Activated CD8-positive, alpha-beta memory T cell treated with anti-CD3 and anti-CD28 coated beads for 1 hour (primary cell): Measurements from ENCODE around the gene ZNF785.
"Not testable (repeated sequence)": the region's sequence is repeated elsewhere in the genome, so short reads cannot be mapped to it uniquely, and the experiment has no call there.

Experiments
- DNase-seq, 2 donors: peaks; one replicate each; pipeline ENCODE4 v3.0.0-alpha.2; 2020; ENCODE audit warnings: low read depth in 1 of 2; ENCODE audit errors: extremely low read depth in 1 of 2

Gene ZNF785

DNA sequence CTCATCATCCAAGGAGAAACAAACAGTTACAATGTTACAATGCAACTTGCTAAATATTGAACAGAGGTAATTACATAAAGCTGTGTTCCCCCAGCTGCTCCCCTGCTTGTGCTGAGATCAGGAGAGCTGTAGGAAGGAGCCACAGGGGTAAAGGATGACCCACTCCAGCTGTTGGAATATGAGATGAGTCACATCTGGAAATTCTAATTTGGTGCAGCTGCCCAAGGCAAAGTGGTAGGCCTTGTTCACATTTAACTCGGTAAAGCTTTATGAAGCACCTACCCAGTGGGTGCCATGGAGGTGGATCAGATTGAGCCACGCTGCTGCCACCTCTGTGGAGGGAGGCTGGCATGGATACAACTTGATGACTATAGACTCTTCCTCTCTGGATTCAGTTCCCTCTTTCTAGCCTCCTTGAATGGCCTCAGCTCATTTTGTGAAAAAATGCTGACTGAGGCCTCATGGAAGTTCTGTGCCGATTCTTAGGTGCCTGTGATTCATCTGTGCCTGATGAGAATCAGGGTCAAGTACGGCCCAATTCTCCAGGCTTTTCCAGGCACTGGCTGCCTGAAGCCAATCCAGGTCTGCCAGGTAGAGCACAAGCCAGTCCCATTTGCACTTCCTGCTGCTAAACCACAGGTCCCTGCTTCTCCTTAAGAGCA, 17.2 kb upstream of the ZNF785 start:
- DNase-seq = no peak

- DNase-seq = no peak
Observed at GRCh38 chr16:30601966-30602365, 16.5 kb upstream of the ZNF785 start.

GRCh38 chr16:30600929-30601328, 15.4 kb upstream of the ZNF785 start:
- no peak for DNase-seq

GRCh38 chr16:30600215-30600614, 14.7 kb upstream of the ZNF785 start:
- no peak for DNase-seq

DNA sequence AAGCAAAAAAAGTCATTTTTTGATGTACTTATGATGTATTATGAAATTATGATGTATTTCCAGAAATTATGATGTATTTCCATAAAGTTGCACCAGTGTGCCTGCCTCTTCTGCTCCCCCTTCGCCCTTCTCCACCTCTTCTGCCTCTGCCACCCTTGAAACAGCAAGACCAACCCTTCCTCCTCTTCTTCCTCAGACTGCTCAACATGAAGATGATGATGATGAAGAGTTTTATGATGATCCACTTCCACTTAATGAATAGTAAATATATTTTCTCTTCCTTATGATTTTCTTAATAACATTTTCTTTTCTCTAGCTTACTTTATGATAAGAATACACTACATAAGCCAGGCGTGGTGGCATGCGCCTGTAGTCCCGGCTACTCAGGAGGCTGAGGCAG, 7.4 kb upstream of the ZNF785 start:
- no peak for DNase-seq

DNA sequence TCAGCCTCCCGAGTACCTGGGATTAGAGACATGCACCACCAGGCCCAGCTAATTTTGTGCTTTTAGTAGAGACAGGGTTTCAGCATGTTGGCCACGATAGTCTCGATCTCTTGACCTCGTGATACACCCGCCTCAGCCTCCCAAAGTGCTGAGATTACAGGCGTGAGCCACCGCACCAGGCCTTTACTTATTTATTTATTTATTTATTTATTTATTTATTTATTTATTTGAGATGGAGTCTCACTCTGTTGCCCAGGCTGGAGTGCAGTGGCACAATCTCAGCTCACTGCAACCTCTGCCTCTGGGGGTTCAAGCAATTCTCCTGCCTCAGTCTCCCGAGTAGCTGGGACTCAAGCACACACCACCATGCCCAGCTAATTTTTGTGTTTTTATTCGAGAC, 5.4 kb upstream of the ZNF785 start:
- not testable (repeated sequence) for DNase-seq

- DNase-seq = not testable (repeated sequence)
Observed at GRCh38 chr16:30589582-30589981, 4.1 kb upstream of the ZNF785 start.

DNA sequence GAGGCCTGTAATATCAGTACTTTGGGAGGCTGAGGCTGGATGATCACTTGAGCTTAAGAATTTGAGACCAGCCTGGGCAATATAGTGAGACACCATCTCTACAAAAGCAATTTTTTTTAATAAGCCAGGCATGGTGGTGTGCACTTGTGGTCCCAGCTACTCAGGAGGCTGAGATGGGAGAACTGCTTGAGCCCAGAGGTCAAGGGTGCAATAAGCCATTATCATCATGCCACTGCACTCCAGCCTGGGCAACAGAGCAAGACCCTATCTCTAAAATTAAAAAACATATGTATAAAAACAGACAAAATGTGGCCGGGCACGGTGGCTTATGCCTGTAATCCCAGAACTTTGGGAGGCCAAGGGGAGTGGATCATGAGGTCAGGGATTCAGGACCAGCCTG, 3.2 kb upstream of the ZNF785 start:
- no peak for DNase-seq

DNA sequence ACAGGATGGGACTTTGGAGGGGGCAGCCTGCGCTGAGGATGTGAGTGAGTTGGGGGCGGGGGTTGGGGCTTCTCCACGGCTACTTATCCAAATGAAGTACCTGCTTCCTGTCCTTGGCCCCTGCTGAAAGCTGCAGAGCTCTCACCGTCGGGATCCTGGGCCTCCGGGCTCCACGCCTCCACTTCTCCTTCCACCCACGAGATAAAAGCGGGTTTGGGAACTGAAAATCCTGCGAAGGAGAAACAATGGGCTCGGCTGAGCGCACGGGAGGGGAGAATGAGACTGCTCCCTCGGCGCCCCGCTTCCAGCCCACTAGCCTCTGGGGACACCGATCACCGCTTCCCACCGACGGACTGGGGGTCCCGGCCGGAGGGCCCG, 486 bp downstream of the ZNF785 start:
- no peak for DNase-seq

GRCh38 chr16:30582611-30583340, 2.7 kb downstream of the ZNF785 start:
- no peak for DNase-seq

DNA sequence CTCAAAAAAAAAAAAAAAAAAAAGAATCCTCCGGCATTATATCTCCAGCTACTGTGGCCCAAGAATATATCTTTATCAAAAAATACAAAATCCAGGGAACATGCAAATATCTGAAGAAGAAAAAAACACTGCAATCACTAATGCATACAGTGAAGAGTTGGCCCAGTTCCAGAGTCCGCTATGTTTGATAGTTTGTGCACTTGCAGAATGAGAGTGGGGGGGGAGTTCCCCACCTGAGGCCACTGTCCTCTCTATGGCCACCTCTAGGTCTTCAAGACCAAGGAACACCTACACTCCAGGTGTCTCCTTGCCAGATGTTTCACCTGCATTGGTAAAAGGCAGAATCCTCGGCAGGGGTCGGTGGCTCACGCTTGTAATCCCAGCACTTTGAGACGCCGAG, 4.0 kb downstream of the ZNF785 start:
- no peak for DNase-seq

GRCh38 chr16:30574678-30575077, 10.8 kb downstream of the ZNF785 start:
- DNase-seq = no peak

DNA sequence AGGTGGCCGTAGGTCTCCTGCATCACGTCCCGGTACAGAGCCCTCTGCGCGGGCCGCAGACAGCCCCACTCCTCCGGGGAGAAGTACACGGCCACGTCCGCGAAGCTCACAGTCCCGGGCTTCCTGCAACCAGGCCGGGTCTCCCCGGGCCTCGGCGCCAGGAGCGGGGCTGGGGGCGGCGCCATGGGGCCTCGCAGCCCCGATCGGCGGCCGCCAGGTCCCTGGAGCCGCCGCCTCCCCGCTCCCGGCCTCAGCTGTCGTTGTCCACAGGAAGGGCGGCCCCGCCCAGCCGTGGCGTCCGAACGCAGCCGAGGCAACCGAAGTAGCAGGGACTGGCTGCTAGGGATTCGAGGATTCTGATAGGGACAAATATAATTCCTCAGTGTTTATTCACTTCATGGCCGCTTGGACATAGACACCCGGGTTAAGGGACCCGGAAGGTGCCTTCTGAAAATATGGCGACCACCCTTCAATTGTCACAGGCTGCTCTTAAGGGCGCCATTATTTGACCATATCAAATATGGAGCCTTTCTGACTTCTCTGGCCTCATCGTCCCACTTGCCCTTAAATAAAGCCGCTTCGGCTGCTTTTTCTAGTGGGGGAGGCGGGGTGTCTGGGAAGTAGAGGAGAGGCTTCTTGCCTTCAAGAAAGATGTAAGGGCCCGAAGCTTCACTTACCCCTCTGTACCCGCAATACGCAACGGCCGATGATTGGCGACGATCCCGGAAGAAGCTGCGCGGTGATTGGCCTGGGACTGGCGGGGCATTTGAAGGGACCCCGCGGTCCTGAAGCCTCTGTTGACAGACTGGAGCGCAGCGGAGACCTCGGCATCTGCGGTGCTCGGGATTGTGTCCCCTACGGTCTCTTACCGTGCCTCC, 13.8 kb downstream of the ZNF785 start, which contains the start of gene ZNF688:
Gene ZNF688 (minus strand): TSS at position 270 of the 878 bp plus-strand sequence. CDS start 85 bp downstream, at position 185.
- peak; percentile 83 to 90 for DNase-seq

DNA sequence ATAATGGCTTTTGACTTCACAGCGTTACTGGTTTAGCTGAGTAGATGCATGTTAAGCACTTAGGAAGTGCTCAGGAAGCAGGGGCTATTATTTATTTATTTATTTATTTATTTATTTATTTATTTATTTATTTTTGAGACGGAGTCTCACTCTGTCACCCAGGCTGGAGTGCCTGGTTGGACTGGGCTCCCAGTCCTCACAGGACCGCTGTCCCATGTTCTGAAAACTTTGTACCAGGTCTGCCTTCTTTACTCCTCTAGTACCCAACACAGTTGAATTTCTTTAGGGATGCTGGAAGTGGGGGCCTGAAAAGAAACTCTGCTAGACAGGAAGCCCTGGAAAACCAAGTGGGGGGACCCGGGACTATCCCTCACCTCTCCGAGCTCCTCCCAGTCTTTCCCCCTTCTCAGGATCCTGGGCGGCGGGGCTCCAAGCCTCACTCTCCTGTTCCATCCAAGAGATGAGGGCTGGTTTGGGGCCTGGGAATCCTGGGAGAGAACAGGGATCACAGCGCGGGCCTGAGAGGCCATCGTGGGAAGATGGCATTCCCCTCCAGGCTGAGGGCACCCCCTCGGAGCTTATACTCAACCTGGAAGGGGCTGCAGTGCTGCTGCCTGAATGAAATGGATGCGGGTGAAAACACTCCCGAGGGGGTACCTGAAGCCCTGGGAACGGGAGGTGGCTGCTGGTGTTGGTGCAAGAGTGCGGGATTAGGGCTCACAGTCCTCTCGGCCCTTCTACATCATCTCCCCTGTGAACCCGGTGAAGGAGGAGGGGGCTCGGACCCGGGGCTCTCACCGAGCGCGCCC, 14.7 kb downstream of the ZNF785 start:
- DNase-seq = no peak

DNA sequence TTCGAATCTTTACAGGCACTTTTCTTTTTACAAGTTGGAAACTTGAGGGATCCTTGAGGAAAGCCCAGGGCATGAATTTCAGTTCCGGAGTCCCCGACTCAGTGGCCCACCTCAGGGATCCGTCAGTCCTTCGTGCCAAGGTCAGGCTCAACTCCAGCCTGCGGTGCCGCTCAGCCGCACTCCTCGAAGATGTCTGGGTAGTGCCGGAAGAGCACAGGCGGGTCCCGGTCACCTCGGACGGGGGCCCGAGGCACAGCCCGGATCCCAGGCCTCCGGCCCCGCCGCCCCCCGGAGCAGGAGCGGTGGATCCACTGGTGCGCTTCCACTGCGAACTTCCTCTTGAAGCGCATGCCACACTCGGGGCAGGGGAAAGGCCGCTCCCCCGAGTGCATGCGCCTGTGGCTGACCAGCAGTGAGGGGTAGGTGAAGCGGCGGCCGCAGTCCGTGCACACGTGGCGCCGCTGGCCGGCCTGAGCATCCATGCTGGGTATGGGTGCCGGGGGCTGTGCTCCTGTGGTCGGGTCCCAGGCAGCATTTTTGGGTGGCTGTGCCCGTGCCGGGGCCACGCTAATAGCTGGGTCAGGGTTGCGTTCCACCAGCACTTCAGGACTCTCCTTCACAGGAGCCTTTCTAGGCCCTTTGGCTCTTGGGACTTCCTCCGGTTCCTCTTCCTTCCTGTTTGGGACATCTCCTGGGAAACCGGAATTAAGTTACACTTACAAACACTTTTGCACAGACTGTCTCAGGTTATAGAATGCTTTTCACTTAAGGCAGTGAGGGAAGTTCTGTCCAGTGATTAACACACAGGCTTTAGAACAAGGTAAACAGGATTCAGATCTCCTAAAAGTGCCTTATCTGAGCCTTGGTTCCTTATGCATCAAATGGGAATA, 15.5 kb downstream of the ZNF785 start:
- no peak for DNase-seq

GRCh38 chr16:30569281-30569680, 16.2 kb downstream of the ZNF785 start:
- DNase-seq = no peak

GRCh38 chr16:30567991-30568638, 17.4 kb downstream of the ZNF785 start:
- DNase-seq = no peak

DNA sequence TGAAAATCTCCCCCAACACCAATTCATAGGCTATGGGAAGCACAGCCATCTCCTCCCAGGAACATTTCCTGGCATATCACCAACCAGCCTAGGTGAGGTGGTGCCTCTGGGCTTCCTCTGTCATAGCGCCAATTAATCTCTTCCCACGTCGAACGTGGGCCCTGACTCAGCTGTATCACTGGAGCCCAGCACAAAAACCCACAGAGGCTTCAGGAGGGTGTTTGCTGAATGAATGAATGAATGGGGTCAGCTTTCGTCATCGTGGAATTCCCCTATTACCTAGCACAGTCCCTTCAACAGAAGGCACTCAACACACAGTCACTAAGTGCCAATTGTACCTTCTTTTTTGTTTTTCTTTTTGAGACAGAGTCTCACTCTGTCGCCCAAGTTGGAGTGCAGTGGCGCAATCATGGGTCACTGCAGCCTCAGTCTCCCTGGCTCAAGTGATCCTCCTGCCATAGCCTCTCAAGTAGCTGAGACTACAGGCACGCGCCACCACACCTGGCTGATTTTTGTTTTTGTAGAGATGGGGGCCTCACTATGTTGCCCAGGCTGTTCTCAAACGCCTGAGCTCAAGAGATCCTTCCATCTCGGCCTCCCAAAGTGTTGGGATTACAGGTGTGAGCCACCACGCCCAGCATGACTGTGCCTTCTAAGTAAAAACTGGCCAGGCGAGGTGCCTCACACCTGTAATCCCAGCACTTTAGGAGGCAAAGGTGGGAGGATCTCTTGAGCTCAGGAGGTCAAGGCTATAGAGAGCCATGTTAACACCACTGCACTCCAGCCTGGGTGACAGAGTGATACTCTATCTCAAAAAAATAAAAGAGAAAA, 18.1 kb downstream of the ZNF785 start:
- no peak for DNase-seq
